ENCODE results near the gene NFASC. TPM values are rescaled to one million over a fixed set of nuclear protein-coding genes. Genes with fewer than 3 reads are reported as not detected.

The NFASC gene
- total and polyA plus RNA-seq, 9 of the 15 experiments (the other 6 are each of a cell fraction or from before 2014, with no cell fraction given), result 0.03 to 0.16 (median 0.06) TPM; not detected in 6

DNA sequence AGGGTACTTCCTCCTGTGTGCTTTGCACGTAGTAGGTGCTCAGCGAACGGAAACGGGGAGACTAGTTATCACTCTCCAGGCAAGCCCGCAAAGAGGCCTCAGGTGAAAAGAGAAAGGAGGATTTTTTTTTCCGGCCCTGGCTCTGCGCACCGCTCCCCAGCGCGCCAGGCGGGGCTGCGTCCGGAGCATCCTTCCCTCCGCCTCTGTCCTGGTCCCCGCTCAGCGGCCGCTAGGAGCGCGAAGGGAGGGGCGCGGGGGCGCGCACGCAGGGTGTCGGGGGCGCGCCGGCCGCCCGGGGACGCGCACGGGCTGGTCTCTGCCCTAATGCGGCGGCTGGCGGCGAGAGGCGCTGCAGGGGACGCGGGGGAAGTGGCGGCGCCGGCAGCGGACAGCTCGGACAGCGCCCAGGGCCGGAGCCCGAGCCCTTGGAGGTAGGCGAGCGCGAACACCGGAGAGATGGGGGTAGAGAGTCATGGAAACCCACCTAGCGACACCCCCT lies 42.3 kb upstream of the NFASC start (continued):
- TF ChIP-seq, protein P1, sequence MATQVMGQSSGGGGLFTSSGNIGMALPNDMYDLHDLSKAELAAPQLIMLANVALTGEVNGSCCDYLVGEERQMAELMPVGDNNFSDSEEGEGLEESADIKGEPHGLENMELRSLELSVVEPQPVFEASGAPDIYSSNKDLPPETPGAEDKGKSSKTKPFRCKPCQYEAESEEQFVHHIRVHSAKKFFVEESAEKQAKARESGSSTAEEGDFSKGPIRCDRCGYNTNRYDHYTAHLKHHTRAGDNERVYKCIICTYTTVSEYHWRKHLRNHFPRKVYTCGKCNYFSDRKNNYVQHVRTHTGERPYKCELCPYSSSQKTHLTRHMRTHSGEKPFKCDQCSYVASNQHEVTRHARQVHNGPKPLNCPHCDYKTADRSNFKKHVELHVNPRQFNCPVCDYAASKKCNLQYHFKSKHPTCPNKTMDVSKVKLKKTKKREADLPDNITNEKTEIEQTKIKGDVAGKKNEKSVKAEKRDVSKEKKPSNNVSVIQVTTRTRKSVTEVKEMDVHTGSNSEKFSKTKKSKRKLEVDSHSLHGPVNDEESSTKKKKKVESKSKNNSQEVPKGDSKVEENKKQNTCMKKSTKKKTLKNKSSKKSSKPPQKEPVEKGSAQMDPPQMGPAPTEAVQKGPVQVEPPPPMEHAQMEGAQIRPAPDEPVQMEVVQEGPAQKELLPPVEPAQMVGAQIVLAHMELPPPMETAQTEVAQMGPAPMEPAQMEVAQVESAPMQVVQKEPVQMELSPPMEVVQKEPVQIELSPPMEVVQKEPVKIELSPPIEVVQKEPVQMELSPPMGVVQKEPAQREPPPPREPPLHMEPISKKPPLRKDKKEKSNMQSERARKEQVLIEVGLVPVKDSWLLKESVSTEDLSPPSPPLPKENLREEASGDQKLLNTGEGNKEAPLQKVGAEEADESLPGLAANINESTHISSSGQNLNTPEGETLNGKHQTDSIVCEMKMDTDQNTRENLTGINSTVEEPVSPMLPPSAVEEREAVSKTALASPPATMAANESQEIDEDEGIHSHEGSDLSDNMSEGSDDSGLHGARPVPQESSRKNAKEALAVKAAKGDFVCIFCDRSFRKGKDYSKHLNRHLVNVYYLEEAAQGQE (IDR thresholded peaks at IDR 0.05; ENCODE audit: borderline replicate concordance), result peak; percentile 56
- TF ChIP-seq, protein P1 (CRISPR knock-in tag; IDR thresholded peaks at IDR 0.05; ENCODE audit: low read depth), result peak; percentile 51; the same call in 1 of the 2 replicates
- no peak for TF ChIP-seq POLR2B (IDR thresholded peaks at IDR 0.05; ENCODE audit: low read depth, partially characterized antibody)
- TF ChIP-seq ZNF197 (CRISPR knock-in tag; IDR thresholded peaks at IDR 0.05; ENCODE audit: low read depth), result peak; percentile 82
- TF ChIP-seq, protein P2, sequence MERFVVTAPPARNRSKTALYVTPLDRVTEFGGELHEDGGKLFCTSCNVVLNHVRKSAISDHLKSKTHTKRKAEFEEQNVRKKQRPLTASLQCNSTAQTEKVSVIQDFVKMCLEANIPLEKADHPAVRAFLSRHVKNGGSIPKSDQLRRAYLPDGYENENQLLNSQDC (CRISPR knock-in tag; IDR thresholded peaks at IDR 0.05), result no peak
- 0 out of 2 replicates have a peak, but pooled peaks have one; percentile 23 for TF ChIP-seq GABPA (tag; conservative IDR thresholded peaks at IDR 0.05; ENCODE audit: low read depth)
- peak; percentile 58 to 67; a peak in 2 of 4 replicates for TF ChIP-seq NRF1 (conservative IDR thresholded peaks at IDR 0.05 in 1 of 2, IDR thresholded peaks at IDR 0.05 in 1 of 2)
- TF ChIP-seq ZKSCAN1 (IDR thresholded peaks at IDR 0.05; ENCODE audit: low read depth, low read length), result peak; percentile 93
- TF ChIP-seq ZNF584 (CRISPR knock-in tag; IDR thresholded peaks at IDR 0.05; ENCODE audit: low read depth), result peak; percentile 75; the same call in 1 of the 2 replicates
- TF ChIP-seq BRCA1 (IDR thresholded peaks at IDR 0.05), result no peak
- no peak for TF ChIP-seq BRCA1 (CRISPR knock-in tag; IDR thresholded peaks at IDR 0.05)
- peak; percentile 82; the same call in 1 of the 2 replicates for TF ChIP-seq ZNF589 (CRISPR knock-in tag; IDR thresholded peaks at IDR 0.05; ENCODE audit: low read depth)
- TF ChIP-seq, protein P3, sequence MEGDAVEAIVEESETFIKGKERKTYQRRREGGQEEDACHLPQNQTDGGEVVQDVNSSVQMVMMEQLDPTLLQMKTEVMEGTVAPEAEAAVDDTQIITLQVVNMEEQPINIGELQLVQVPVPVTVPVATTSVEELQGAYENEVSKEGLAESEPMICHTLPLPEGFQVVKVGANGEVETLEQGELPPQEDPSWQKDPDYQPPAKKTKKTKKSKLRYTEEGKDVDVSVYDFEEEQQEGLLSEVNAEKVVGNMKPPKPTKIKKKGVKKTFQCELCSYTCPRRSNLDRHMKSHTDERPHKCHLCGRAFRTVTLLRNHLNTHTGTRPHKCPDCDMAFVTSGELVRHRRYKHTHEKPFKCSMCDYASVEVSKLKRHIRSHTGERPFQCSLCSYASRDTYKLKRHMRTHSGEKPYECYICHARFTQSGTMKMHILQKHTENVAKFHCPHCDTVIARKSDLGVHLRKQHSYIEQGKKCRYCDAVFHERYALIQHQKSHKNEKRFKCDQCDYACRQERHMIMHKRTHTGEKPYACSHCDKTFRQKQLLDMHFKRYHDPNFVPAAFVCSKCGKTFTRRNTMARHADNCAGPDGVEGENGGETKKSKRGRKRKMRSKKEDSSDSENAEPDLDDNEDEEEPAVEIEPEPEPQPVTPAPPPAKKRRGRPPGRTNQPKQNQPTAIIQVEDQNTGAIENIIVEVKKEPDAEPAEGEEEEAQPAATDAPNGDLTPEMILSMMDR (IDR thresholded peaks at IDR 0.05 in 2 of 3, conservative IDR thresholded peaks at IDR 0.05 in 1 of 3; ENCODE audit: insufficient read depth in 2 of 3, low read depth in 1 of 3, low read length in 3 of 3), result peak in 1 of 3 experiments; percentile 16; a peak in 1 of 6 replicates
- TF ChIP-seq, protein P4, sequence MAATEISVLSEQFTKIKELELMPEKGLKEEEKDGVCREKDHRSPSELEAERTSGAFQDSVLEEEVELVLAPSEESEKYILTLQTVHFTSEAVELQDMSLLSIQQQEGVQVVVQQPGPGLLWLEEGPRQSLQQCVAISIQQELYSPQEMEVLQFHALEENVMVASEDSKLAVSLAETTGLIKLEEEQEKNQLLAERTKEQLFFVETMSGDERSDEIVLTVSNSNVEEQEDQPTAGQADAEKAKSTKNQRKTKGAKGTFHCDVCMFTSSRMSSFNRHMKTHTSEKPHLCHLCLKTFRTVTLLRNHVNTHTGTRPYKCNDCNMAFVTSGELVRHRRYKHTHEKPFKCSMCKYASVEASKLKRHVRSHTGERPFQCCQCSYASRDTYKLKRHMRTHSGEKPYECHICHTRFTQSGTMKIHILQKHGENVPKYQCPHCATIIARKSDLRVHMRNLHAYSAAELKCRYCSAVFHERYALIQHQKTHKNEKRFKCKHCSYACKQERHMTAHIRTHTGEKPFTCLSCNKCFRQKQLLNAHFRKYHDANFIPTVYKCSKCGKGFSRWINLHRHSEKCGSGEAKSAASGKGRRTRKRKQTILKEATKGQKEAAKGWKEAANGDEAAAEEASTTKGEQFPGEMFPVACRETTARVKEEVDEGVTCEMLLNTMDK (IDR thresholded peaks at IDR 0.05; ENCODE audit: borderline replicate concordance, insufficient read depth, low read depth, low read length, poor library complexity, severe bottlenecking), result peak; percentile 34

Data from K562 (cell line).